HG02981 (cell line): ENCODE results near the gene TGDS.
A peak's percentile ranks its signal among the peaks of the same experiment; 100 is the strongest.

Experiments
- ATAC-seq: cut with Tn5 transposase; IDR thresholded peaks from one replicate; pipeline ENCODE4 v1.9.1; 2021; ENCODE audit warnings: mild to moderate bottlenecking, moderate library complexity; ENCODE audit not compliant: unreplicated experiment

Gene TGDS

DNA sequence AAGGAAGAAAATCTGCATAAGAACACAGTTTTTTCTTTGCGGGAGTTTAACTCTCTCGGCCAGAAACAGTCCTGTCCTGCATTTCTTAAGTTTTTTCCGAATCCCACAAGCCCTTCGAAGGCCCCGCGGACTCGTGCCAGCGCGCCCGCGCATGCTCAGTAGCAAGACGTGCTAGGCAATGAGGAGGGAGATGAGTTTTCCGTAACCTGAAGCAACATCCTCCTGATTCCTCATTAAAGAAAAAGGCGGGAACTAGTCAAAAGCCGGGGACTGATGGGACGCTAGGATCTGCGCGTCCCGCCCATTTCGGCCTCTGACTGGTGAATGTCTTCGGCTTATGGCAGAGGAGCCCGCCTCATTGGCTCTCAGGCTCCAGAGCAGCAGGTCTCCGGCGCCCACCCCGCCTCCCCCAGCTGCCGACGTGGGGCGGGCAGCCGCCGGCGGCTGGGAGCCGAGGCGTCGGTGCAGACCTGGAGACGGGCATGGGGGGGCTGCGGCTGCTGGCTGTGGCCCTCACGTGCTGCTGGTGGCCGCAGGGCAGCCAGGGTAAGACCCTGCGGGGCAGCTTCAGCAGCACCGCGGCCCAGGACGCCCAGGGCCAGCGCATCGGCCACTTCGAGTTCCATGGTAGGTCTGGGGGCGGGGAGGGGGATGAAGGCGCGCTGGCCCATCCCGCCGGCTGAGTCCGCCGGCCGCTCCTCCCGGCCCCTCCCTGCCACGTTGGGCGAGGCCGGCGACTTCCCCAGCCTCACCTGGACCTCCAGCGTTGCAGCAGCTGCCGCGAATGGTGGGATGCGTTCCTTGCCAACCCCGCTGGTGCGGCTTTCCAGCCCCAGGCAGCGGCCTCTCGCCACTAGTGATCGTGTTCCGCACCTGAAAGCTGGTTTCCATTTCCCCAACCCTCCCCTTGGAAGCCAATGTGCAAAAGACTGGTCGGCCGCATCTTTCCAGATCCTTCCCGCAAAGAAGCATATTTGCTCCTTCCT, 5.8 kb upstream of the TGDS start, which contains the start of gene GPR180:
Gene GPR180, plus strand, starts transcription at position 412 of the 986 bp plus-strand sequence. Its CDS starts 71 bp downstream, at position 483.
- peak; percentile 100 for ATAC-seq

DNA sequence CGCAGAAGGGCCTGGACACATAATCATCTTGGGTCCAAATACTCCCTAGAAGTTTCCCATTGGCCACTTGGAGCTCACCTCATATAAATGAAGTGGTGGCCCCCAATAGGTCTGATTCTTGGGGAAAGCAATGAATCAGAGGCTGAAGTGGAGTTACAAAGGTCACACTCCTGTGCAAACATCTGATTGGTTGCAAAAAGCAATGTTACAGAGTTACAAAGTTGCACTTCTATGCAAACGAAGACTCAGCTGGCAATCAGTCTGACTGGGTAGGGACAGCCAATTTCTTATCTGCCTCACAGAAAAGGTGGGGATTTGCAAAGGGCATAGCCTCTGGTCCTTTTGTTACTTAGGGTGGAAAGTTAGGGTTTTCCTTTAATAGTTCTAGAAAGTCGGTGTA, 3.9 kb upstream of the TGDS start:
- no peak for ATAC-seq

DNA sequence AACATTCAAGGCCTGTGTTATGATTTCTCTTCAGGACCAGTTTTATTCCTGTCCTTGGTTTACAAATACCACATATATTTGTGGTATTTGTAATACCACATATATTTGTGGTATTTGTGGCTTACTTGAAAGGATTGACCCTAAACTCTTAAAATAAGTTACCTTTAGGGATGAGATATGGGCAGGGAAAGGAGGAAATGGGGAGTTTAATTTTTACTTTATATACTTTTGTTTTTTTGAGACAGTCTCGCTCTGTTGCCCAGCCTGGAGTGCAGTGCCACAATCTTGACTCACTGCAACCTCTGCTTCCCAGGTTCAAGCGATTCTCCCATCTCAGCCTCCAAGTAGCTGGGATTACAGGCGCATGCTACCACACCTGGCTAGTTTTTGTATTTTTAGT, 2.3 kb upstream of the TGDS start:
- no peak for ATAC-seq

DNA sequence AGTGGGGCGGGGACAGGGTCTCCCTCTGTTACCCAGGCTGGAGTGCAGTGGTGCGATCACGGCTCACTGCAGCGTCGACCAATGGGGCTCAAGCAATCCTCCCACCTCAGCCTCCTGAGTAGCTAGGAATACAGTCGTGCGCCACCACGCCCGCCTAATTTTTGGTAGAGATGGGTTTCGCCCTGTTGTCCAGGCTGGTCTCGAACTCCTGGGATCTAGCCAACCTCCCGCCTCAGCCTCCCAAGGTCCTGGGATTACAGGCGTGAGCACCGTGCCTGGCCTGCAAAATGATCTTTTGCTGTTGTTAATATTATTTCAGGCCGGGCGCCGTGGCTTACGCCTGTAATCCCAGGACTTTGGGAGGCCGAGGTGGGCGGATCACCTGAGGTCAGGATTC, 621 bp upstream of the TGDS start:
- ATAC-seq, result no peak

DNA sequence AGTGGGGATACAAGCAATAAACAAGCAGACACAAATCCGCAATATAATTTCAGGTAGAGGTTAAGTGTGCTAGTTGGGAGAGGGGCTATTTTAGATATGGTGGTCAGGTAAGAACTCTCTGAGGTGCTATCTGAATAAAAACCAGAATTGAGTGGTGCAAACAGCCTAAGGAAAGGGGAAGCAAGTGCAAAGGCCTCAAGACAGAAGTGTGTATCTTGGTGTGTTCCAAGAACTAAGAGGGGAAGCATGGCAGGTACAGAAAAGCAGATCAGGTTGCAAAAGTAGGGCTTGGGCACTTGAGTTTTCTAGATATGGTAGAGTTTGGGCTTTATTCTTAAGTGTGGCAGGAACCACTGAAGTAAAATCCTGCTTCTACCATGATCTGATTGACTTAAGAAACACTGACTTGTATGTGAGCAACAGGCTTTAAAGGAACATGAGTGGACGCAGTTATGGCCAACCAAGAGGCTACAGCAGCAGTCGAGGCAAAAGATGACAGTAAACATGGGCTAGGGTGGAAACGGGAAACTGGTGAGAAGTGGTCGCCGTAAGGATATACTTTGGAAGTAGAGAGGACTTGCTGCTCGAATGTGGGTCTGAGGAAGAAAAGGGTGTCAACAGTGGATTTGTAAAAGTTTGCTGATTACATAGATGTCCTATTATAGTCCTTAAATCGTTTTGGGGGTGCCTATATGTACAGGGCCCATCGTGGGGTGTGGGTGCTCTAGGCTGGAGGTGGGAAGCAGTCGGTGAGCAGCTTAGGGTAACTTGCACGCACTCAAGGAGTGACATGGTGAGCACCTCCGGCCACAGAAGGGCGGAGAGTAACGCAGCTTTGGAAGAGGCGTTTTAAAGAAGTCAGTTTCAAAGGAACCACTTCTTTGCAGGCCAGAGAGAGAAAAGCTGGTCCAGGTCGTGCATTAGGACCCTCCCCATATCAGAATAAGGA, 677 bp downstream of the TGDS start:
- peak; percentile 47 for ATAC-seq

DNA sequence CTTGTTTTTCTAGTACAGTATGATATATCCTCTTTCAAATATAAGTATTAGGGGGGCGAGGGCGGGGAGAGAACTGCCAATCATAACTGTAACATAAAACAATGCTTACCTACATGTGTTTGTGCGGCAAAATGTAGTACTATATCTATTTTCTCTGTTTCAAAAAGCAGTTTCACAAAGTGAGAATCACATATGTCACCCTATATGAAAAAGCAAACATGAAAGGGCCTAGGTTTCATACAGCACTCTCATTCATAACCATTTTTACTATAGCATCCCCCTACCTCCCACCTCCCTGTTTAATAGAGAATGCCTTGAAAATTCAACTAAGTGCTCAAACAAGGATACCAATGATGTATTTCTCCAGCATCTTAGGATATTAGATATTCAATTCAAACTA, 5.2 kb downstream of the TGDS start:
- no peak for ATAC-seq

DNA sequence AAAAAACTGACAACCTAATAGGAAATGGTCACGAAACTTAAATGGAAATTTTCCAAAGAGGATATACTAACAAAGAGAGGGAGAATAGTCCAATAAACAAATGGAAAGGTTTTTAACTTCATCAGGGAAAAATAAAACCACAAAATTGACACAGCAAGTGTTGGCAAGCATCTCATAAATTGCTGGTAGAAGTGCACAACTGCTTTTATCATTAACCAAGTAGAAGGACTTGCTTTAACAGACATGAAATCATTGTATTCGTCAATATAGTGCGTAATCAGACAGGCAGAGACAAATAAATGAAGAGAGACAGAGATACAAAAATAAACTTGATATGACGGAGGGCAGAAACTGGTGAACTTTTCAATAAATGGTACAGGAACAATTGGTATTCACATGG, 7.4 kb downstream of the TGDS start:
- ATAC-seq, result no peak

DNA sequence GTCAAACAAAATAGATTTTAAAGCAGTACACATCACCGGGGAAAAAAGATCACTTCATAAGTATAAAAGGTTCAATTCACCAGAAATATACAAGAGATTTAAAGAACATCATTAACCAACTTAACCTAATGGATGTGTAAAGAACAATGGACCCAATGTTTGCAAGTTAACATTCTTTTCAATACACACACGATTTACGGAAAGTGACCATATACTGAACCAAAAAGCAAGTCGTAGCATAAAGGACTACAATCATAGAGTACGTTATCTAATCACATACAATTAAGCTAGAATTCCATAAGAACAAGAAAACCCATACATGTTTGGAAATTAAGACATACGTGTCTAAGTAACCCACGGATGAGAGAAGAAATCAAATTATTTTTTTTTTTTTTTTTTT, 9.6 kb downstream of the TGDS start:
- ATAC-seq, result no peak

DNA sequence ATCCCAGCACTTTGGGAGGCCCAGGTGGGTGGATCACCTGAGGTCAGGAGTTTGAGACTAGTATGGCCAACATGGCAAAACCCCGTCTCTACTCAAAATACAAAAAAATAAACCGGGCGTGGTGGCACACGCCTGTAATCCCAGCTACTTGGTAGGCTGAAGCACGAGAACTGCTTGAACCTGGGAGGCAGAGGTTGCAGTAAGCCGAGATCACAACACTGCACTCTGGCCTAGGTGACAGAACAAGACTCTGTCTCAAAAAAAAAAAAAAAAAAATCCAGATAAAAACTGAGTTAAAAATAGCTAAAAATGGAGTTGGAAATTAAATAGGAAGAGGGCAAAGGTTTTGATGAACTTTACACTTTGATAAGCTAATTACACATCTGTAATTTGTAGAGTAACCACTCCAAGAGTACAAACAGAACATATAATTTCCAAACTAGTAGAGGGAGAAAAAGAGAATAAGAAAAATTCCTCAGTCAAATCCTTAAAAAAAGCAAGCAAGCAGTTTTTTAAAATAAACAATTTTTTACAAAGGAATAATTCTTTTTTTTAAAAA, 10.3 kb downstream of the TGDS start:
- ATAC-seq, result no peak

DNA sequence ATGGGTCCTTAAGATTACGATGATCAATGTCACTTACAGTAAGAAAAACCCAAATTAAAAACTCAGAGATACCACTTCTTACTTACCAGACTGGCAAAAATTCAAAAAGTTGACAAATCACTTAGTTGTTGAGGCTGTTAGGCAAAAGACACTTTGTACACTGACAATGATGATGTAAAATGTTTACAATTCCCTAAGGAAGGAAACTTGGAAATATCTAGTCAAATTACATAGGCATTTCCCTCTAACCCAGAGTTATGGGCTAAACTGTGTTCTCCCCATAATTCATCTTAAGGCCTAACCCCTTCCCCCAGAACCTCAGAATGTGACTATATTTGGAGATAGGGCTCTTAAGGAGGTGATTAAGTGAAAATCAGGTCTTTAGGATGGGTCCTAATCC, 12.0 kb downstream of the TGDS start:
- no peak for ATAC-seq

DNA sequence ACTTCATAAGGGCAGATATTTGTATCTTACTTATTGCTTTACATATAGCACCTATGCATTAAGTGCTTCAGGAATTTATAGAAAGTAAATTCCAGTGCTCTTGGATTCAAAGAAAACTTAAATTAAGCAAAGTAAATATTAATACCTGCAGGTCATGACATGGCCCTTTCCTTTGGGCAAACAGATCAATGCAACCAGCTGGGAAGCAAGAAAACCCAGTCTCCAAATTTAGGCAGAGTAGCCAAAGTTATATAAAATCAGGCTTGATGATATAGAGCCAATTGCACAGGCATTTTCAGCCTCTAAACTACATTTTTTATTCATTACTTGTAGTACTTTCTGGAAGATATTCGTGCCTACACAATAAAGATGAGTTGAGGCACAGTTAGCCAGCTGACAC, 16.9 kb downstream of the TGDS start:
- no peak for ATAC-seq

DNA sequence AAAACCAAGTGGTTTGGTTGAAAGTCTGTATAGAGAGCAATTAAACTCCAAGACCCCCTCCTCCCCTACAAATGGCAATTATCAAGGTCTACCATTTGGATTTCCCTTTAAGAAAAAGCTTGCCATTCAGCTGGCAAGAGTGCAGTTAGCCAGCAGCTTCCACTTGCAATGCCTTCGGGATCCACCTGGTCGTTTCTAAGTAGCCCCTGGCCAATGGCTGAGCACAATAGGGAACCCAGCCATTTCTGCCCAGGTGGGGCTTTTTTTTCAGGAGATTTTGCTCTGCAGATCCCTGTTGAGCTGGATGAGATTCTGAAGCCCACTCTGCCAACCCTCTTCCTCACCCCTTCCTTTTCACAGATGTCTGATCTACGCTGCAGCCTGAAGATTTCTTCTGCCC, 26.3 kb downstream of the TGDS start:
- ATAC-seq, result no peak

DNA sequence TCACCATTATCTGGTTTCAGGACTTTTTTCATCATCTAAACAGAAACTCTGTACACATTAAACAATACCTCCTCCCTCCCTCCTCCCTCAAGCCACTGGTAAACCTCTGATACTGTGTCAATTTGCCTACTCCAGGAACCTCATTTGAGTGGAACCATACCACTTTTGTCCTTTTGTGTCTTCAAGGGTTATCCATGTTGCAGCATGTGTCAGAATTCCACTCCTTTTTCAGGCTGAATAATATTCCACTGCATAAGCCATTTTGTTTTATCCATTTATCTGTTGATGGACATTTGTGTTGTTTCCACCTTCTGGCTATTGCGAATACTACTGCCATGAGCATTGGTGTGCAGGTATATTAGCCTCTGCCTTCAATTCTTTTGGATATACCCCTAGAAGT, 27.5 kb downstream of the TGDS start:
- ATAC-seq, result no peak

DNA sequence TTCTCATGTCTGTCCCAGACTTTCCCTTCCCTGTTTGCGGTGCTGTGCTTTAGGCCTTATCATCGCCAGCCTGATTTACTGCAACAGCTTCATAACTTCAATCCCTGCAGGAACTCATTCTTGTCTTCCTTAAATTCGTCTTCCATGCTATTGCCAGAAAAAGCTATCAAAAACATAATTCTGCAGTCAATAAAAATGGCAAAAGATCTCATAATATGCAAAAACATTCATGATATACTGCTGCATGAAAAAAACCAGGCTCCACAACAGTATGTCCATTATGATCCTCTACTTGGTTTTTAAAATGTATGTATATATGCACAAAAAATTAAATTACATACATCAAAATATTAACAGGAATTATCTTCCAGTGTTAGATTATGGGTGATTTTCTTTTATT, 28.4 kb downstream of the TGDS start:
- ATAC-seq, result no peak

DNA sequence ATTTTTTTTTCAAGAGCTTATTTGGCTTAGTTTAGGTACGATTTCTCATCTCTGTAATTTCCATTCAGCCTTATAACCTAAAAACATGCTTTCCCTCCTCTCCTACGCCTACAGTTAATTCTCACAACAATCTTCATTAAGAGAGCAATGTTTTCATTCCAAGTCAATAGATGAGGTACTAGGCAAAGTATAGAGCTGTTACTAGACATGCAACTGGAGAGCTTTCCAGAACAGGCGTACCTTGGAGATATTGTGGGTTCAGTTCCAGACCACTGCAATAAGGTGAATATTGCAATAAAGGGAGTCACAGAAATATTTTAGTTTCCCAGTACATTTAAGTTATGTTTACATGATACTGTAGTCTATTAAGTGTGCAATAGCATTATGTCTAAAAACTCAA, 34.8 kb downstream of the TGDS start:
- ATAC-seq, result no peak

DNA sequence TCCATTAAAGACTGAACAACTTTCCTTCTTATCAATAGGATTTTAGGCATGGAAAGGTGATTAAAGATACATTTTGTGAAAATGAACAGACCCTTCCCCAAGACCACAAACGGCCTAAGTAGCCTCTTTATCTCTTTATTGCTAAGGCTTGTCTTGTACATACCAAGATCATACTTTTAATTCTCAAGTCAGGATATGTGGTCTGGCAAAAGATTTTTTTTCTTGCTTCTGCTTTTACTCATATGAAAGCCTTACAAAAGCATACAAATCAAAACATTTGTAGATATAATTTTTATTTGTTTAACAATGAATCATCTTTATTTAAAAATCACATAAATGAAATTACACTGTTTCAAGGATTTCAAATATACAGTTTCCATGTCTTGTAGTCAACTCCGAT, 35.8 kb downstream of the TGDS start:
- ATAC-seq, result no peak

DNA sequence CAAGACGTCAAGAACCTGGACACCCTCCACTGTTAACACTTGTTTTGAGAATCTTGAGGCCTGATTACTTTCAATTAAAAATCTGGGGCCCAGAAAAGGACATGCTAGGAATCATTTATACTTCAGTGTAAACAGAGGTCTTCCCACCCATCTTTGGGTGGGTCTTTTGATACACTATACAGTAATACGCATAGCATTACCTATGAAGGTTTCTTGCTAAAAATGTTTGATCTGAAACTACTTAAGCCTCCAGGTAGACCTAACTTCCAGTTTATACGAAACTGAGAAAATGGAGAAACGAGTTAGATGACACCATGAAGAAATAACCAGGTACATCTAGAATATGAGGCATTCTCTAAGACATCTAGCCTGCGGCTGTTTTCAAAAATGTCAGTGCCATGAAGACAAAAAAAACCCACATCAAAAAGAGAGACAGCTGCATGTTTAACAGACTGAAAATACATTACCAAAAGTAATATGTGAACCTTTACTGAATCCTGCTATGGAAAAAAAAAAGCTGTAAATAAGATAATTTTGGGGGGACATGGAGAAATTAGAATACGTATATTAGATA, 36.6 kb downstream of the TGDS start:
- ATAC-seq, result no peak

DNA sequence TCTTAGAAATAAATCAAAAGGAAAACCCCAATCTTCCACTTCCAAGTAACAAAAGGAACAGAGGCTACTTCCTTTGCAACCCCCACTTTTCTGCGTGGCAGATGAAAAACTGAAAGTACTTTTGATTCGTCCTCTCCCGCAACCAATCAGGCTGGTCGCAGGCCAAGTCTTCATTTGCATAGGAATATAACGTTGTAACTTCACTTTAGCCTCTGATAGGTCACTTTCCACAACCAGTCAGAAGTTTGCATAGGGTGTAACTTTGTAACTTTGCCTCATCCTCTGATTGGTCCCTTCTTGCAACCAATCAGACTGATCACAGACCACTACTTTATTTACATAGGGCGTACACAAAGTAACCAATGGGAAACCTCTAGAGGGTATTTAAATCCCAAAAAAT, 37.2 kb downstream of the TGDS start:
- no peak for ATAC-seq

DNA sequence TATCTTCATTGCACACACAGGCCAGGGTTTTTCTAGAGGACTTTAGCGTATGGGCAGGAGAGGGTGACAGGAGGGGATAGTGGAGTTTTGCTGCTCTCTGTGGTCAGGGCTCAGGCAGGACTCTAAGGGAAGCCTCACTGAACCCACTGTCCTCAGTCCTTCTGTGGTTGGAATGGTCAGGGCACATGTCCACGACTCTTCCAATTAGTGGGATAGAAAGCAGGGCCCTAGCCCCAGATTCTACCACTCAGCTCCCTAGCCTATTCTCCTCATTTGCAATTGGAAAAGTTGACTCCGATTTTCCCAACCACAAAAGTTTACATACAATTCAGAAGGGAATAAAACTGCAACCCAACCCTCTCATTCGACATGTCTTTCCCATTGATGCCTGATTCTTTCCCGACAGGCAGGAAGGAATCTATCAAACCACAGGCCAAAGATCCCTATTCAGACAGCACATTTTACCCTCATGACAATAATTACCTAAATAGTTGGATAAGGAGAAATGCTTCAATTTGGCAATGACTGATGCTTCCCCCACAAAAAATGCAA, 38.2 kb downstream of the TGDS start:
- no peak for ATAC-seq

DNA sequence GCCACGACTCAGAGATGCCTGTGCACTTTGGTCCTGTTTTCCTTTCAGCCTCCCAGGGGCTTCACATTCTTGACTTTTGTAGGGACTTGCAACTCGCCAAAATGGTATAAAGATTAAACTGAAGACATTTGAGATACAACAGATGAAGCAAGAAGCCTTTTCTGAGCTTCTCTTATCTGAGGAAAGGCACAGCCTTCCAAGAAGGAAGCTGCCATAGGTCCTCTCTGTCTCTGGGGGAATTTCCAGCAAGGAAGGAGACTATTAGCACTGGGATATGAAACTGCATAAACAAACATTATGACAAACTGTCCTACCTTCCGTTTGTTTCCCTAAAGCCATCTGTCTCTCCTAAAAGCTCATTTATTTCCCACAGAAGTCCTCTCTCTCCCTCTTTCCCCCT, 39.3 kb downstream of the TGDS start:
- ATAC-seq, result no peak

DNA sequence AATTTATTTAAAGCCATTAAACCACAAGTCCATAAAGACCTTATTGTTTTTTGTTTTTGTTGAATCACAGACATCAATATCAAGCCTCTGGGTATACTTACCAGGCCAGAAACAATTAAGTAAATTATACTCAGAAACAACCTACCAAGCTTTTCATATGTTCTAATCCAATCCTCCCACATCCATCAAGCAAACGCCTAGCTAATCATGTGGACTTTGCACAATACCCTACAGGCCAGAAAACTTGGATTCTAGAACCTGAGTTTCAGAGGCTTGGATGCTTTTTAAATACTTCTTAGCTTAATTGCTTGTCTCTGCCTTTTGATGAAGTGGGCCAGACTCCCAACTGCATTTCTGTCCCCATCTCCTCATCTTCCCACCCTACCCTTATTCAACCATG, 39.9 kb downstream of the TGDS start:
- no peak for ATAC-seq
